ENCODE data around the gene ABTB2. TPM values are rescaled to one million over a fixed set of nuclear protein-coding genes. Genes with fewer than 3 reads are reported as not detected.

The ABTB2 gene
- total RNA-seq, 1 experiment from 2014 or later: 46.3 TPM

DNA sequence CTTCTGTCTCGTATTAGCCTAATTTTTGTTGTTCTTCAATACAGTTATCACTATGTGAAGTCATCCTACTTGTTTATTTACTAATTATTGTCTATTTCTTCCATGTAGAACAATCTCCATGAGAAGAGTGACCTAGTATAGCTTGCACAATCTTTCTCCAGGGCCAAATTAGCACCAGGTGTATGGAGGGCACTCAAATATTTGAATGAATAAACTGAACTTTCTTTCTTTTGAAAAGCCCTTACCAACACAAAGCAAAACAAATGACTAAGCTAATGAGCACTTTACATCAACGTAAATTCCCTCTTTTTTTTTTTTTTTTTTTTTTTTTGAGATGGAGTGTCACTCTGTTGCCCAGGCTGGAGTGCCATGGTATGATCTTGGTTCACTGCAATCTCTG lies 34.2 kb downstream of the ABTB2 start:
- POLR2A ChIA-PET (ENCODE audit: low non-redundant PET): interaction anchor here (0.6 kb wide), 2 partner anchors 22 to 27 kb away, joined by 9 to 11 read pairs; no protein-coding TSS in a partner anchor

DNA sequence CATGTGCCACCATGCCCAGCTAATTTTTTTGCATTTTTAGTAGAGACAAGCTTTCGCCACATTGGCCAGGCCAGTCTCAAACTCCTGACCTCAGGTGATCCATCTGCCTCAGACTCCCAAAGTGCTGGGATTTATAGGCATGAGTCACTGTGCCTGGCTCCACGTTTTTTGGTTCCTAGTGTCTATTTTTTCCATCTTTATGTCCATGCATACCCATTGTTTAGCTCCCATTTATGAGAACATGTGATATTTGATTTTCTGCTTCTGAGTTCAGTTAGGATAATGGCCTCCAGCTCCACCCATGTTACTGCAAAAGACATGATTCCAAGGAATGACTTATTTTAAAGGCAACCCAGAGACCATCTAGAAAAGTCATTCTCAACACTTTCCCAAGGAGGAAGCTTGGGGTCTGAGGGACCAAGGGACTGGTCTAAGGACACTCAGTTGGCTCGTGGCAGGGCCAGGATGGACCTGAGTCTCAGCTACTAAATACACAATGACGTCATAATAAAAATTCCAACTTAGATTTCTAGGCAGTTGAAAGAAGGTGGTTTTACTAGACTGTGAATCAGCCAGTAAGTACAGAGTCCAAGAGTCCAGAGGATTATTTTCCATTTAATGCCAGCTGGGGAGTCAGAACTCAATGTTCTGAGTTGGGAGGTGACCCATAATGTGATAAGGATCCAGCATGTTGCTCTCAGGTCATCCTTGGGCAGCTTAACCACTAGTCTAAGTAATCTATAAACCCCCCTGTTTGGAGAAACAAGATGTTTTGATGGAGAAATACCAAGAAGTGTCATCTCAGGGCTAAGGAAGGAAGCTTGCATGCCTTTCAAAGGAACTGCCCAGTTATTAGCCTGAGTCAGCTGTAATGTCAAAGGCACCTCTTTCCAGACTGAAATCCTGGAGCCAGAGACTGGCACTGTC lies 39.4 kb downstream of the ABTB2 start:
- Histone ChIP-seq H3K27ac (ENCODE audit: low read depth, low read length, poor library complexity, severe bottlenecking) (no peak overlapping the region), H3K4me3 (ENCODE audit: low read depth, low read length, poor library complexity, severe bottlenecking) (no peak overlapping the region), H3K4me1 (ENCODE audit: insufficient read depth, low read length, poor library complexity, severe bottlenecking) (peaks cover 7% of the 10 kb centered on the region), H3K9me3 (ENCODE audit: low read depth, low read length, poor library complexity, severe bottlenecking) (no peaks in the 10 kb centered on the region), H3K36me3 (ENCODE audit: insufficient read depth, low read length, poor library complexity, severe bottlenecking) (no peaks in the 10 kb centered on the region), H3K27me3 (replicated peaks; ENCODE audit: insufficient read depth, low read depth, low read length, poor library complexity) (no peaks in the 10 kb centered on the region)
- no TSS peak for BruUV-seq (replicated peaks)
- ChIA-PET CTCF (no interaction called here), POLR2A (ENCODE audit: low non-redundant PET) (no interaction called here)
- intact Hi-C loops (cut with micrococcal nuclease; ENCODE audit: unreplicated experiment): no loop called here
- DNase-seq (ENCODE audit: low spot score): no peak
- TF ChIP-seq EZH2 (IDR thresholded peaks at IDR 0.05; ENCODE audit: borderline replicate concordance, low read depth, low read length, poor library complexity, severe bottlenecking): no peak
- TF ChIP-seq, protein P1, sequence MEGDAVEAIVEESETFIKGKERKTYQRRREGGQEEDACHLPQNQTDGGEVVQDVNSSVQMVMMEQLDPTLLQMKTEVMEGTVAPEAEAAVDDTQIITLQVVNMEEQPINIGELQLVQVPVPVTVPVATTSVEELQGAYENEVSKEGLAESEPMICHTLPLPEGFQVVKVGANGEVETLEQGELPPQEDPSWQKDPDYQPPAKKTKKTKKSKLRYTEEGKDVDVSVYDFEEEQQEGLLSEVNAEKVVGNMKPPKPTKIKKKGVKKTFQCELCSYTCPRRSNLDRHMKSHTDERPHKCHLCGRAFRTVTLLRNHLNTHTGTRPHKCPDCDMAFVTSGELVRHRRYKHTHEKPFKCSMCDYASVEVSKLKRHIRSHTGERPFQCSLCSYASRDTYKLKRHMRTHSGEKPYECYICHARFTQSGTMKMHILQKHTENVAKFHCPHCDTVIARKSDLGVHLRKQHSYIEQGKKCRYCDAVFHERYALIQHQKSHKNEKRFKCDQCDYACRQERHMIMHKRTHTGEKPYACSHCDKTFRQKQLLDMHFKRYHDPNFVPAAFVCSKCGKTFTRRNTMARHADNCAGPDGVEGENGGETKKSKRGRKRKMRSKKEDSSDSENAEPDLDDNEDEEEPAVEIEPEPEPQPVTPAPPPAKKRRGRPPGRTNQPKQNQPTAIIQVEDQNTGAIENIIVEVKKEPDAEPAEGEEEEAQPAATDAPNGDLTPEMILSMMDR (conservative IDR thresholded peaks at IDR 0.05; ENCODE audit: low read depth, low read length): no peak

More for the DNA sequence above, 34.2 kb downstream of the ABTB2 start:
- CTCF ChIA-PET: interaction anchor here (0.6 kb wide), 1 partner anchor 150 kb away, joined by 3 read pairs; no protein-coding TSS in a partner anchor
- H3K4me3 ChIP-seq (ENCODE audit: low read depth, low read length, poor library complexity, severe bottlenecking): no peak overlapping the region
- no peak for DNase-seq (ENCODE audit: low spot score)
- no peaks in the 10 kb centered on the region for H3K4me1 ChIP-seq (ENCODE audit: insufficient read depth, low read length, poor library complexity, severe bottlenecking)
- intact Hi-C loops (cut with micrococcal nuclease; ENCODE audit: unreplicated experiment): no loop called here
- no TSS peak for BruUV-seq (replicated peaks)
- no peaks in the 10 kb centered on the region for H3K9me3 ChIP-seq (ENCODE audit: low read depth, low read length, poor library complexity, severe bottlenecking)
- H3K27me3 ChIP-seq (replicated peaks; ENCODE audit: insufficient read depth, low read depth, low read length, poor library complexity): no peaks in the 10 kb centered on the region
- H3K36me3 ChIP-seq (ENCODE audit: insufficient read depth, low read length, poor library complexity, severe bottlenecking): no peaks in the 10 kb centered on the region
- H3K27ac ChIP-seq (ENCODE audit: low read depth, low read length, poor library complexity, severe bottlenecking): no peak overlapping the region
- no peak for TF ChIP-seq EZH2 (IDR thresholded peaks at IDR 0.05; ENCODE audit: borderline replicate concordance, low read depth, low read length, poor library complexity, severe bottlenecking)
- TF ChIP-seq, protein P1 (conservative IDR thresholded peaks at IDR 0.05; ENCODE audit: low read depth, low read length): no peak

DNA sequence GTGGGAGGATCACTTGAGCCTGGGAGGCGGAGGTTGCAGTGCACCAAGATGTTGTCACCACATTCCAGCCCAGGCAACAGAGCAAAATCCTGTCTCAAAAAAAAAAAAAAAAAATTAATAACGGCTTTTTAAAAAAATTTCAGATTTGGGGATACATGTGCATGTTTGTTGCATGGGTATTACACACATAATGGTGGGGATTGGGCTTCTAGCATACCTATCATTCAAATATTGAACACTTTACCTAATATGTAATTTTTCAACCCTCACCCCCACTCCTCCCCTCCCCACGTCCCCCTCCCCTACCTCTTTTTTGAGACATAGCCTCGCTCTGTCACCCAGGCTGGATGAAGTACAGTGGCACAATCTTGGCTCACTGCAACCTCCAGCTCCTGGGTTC lies 40.1 kb downstream of the ABTB2 start:
- POLR2A ChIA-PET (ENCODE audit: low non-redundant PET): no interaction called here

More for the DNA sequence above, 40.1 kb downstream of the ABTB2 start:
- intact Hi-C loops (cut with micrococcal nuclease; ENCODE audit: unreplicated experiment): no loop called here
- H3K27ac ChIP-seq (ENCODE audit: low read depth, low read length, poor library complexity, severe bottlenecking): no peak overlapping the region
- no TSS peak for BruUV-seq (replicated peaks)
- TF ChIP-seq, protein P1 (conservative IDR thresholded peaks at IDR 0.05; ENCODE audit: low read depth, low read length): no peak
- TF ChIP-seq EZH2 (IDR thresholded peaks at IDR 0.05; ENCODE audit: borderline replicate concordance, low read depth, low read length, poor library complexity, severe bottlenecking): no peak
- CTCF ChIA-PET: no interaction called here
- H3K9me3 ChIP-seq (ENCODE audit: low read depth, low read length, poor library complexity, severe bottlenecking): no peaks in the 10 kb centered on the region
- H3K36me3 ChIP-seq (ENCODE audit: insufficient read depth, low read length, poor library complexity, severe bottlenecking): no peaks in the 10 kb centered on the region
- no peak for DNase-seq (ENCODE audit: low spot score)
- H3K4me1 ChIP-seq (ENCODE audit: insufficient read depth, low read length, poor library complexity, severe bottlenecking): peaks cover 7% of the 10 kb centered on the region
- H3K27me3 ChIP-seq (replicated peaks; ENCODE audit: insufficient read depth, low read depth, low read length, poor library complexity): no peaks in the 10 kb centered on the region
- no peak overlapping the region for H3K4me3 ChIP-seq (ENCODE audit: low read depth, low read length, poor library complexity, severe bottlenecking)

All from A673 (cell line).